ENCODE measurements around the gene GMDS.

GRCh38 chr6:1716868-1717267 lies 528.5 kb downstream of the GMDS start:
- no peak for TF ChIP-seq CTCF (IDR thresholded peaks at IDR 0.05)
- no peak for TF ChIP-seq POLR2A (IDR thresholded peaks at IDR 0.05)
